ENCODE results near the gene UEVLD.

DNA sequence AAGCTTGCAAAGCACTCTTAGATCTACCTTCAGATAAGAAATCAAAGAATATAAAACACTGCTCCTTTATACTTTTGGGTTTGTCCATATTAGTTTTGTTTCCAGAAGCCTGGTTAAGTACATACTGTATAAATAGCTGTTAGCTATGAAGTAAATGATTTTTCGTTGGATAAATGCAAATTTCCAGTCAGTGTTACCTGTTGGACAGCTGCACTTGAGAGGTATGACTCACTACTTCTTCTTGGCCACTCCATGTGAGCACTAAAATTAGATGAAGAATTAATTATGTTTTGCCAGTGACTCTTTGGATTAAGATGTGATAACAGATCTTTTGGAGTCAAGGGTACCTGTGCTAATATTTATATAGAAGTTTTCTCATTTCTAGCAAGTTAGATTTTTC lies 52.3 kb downstream of the UEVLD start:
- TF ChIP-seq, protein P1, sequence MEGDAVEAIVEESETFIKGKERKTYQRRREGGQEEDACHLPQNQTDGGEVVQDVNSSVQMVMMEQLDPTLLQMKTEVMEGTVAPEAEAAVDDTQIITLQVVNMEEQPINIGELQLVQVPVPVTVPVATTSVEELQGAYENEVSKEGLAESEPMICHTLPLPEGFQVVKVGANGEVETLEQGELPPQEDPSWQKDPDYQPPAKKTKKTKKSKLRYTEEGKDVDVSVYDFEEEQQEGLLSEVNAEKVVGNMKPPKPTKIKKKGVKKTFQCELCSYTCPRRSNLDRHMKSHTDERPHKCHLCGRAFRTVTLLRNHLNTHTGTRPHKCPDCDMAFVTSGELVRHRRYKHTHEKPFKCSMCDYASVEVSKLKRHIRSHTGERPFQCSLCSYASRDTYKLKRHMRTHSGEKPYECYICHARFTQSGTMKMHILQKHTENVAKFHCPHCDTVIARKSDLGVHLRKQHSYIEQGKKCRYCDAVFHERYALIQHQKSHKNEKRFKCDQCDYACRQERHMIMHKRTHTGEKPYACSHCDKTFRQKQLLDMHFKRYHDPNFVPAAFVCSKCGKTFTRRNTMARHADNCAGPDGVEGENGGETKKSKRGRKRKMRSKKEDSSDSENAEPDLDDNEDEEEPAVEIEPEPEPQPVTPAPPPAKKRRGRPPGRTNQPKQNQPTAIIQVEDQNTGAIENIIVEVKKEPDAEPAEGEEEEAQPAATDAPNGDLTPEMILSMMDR (IDR thresholded peaks at IDR 0.05) = no peak
- no peak for TF ChIP-seq POLR2A (IDR thresholded peaks at IDR 0.05)
